Dermis lymphatic vessel endothelial cell (primary cell): ENCODE data around the gene FOXG1. TPM values are rescaled to one million over a fixed set of nuclear protein-coding genes. Genes with fewer than 3 reads are reported as not detected.

Experiments used
- total RNA-seq: library from RNA; depleted of rRNA; stranded (reverse); fragments of >200 nt; gene quantifications from 2 replicates; pipeline ENCODE4 v1.2.1, GENCODE V29; 2014

The FOXG1 gene
- total RNA-seq: not detected in 2 replicates

GRCh38 chr14:28766469-28766955 lies at the start of gene FOXG1:
TSS of gene FOXG1 (plus strand) at chr14:28766787. CDS start at chr14:28767280, 493 bp downstream.

